Measurements from ENCODE around the gene CACNA1A.

DNA sequence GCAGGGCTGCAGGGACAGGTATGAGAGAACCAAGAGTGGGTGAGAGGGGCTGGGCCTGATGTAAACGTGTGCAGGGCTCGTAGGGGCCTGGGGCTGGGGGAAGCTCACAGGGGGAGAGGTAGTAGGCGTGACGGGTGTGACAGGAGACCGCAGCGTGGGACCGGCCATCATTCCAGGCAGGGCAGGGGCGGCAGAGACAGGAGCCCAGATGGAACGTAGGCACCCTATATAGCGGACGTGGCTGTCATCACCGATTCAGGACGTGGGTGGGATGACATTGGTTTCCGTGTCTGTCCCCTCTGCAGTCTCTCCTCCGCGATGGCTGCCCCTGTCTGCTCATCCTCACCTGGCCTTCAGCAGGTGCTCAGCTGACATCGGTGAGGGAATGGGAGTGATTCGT is 307.6 kb downstream of the CACNA1A start:
- no peak for TF ChIP-seq EZH2 (IDR thresholded peaks at IDR 0.05; ENCODE audit: insufficient read depth, poor library complexity, severe bottlenecking)
- no peak for TF ChIP-seq EZH2phosphoT487 (IDR thresholded peaks at IDR 0.05; ENCODE audit: insufficient read depth, low read depth)

Data from GM23248 (cell line).